ENCODE data around the gene COL12A1. TPM values are rescaled to one million over a fixed set of nuclear protein-coding genes. Genes with fewer than 3 reads are reported as not detected.

COL12A1 gene
- total and polyA plus RNA-seq, 2 donors (not counting 3 experiments of a cell fraction or from before 2014, with no cell fraction given), result 48.5 to 89.1 TPM

GRCh38 chr6:75180864-75181263, 25.0 kb downstream of the COL12A1 start:
- CTCF ChIA-PET, result no interaction called here
- H3K4me3 ChIP-seq (replicated peaks in 1 of 3; ENCODE audit: insufficient read depth in 1 of 3, low read depth in 1 of 3, low read length in 3 of 3), result no peak overlapping the region
- FAIRE-seq (no peak), DNase-seq (ENCODE audit: low read depth, low spot score) (no peak)
- no peaks in the 10 kb centered on the region for H3K4me1 ChIP-seq (ENCODE audit: control insufficient read depth, extremely low read depth, insufficient read depth, low read length)
- intact Hi-C loops (cut with micrococcal nuclease), result no loop called here
- H3K27me3 ChIP-seq (ENCODE audit: control insufficient read depth in 2 of 2, insufficient read depth in 2 of 2, low read length in 2 of 2), result no peaks in the 10 kb centered on the region
- no peak for TF ChIP-seq MYC (IDR thresholded peaks at IDR 0.05; ENCODE audit: low read depth, low read length)
- no peak for TF ChIP-seq MAX (IDR thresholded peaks at IDR 0.05; ENCODE audit: insufficient read depth, insufficient read length)
- TF ChIP-seq FOS (IDR thresholded peaks at IDR 0.05; ENCODE audit: borderline replicate concordance, insufficient read depth, low read length), result no peak
- TF ChIP-seq GATA2 (IDR thresholded peaks at IDR 0.05; ENCODE audit: insufficient read depth, insufficient read length, low read depth, low read length), result no peak
- TF ChIP-seq EZH2 (IDR thresholded peaks at IDR 0.05; ENCODE audit: borderline replicate concordance, low read depth, low read length, severe bottlenecking), result no peak
- TF ChIP-seq POLR2A (IDR thresholded peaks at IDR 0.05; ENCODE audit: low read depth, low read length), result no peak
- no peak for TF ChIP-seq POLR2AphosphoS5 (IDR thresholded peaks at IDR 0.05; ENCODE audit: insufficient read depth, low read depth, low read length)
- no peak for TF ChIP-seq CTCF (IDR thresholded peaks at IDR 0.05; ENCODE audit: extremely low read depth in 1 of 2, insufficient read depth in 1 of 2, low read depth in 1 of 2, low read length in 2 of 2)
- no peak for TF ChIP-seq JUN (IDR thresholded peaks at IDR 0.05; ENCODE audit: borderline replicate concordance, insufficient read depth, insufficient read length, low read depth)
- H3K79me2 ChIP-seq (ENCODE audit: control insufficient read depth, insufficient read depth, low read length), result no peaks in the 10 kb centered on the region
- POLR2A ChIA-PET, result no interaction called here
- H3K9me3 ChIP-seq (replicated peaks; ENCODE audit: control insufficient read depth, insufficient read depth, low read length), result no peaks in the 10 kb centered on the region
- dilution Hi-C loops (cut with MboI; ENCODE audit: extremely low pct_ligation_motif_present, low sequenced_read_pairs), result no loop called here
- H3K4me2 ChIP-seq (ENCODE audit: insufficient read depth, low read length), result no peak overlapping the region
- no peak overlapping the region for H3K9ac ChIP-seq (replicated peaks; ENCODE audit: extremely low read depth, insufficient read depth, low read length)
- H3K36me3 ChIP-seq (ENCODE audit: control insufficient read depth in 2 of 2, extremely low read depth in 1 of 2, insufficient read depth in 2 of 2, low read length in 2 of 2), result no peaks in the 10 kb centered on the region
- no TSS peak for BruUV-seq (replicated peaks)
- H4K20me1 ChIP-seq (replicated peaks; ENCODE audit: control insufficient read depth, extremely low read depth, insufficient read depth, low read length), result no peaks in the 10 kb centered on the region
- no peak overlapping the region for H2AFZ ChIP-seq (ENCODE audit: low read depth, low read length)
- no peaks in the 10 kb centered on the region for H3K9me1 ChIP-seq (replicated peaks; ENCODE audit: control insufficient read depth, extremely low read depth, insufficient read depth, low read length)
- no peak overlapping the region for H3K27ac ChIP-seq (ENCODE audit: insufficient read depth, low read depth, low read length)

Measured in endothelial cell of umbilical vein (primary cell).